ENCODE results near the gene EEF1E1.

EEF1E1 gene
- total RNA-seq = 0.81 to 13.1 (median 6.4) reads per million in 18 experiments

- DNase-seq = peak; percentile 93 to 95
These were observed at the start of gene EEF1E1 for GRCh38 chr6:8102122-8102958. Gene EEF1E1, minus strand, starts transcription at chr6:8102548. Its CDS starts 27 bp downstream, at chr6:8102521.

GRCh38 chr6:8149350-8149749 is 47.0 kb upstream of the EEF1E1 start:
- DNase-seq = no peak

GRCh38 chr6:8143945-8144344 is 41.6 kb upstream of the EEF1E1 start:
- no peak for DNase-seq

GRCh38 chr6:8139451-8139850 is 37.1 kb upstream of the EEF1E1 start:
- no peak for DNase-seq

- no peak for DNase-seq
These were observed 35.2 kb upstream of the EEF1E1 start for GRCh38 chr6:8137529-8137939.

- DNase-seq = no peak
These were observed 32.9 kb upstream of the EEF1E1 start for GRCh38 chr6:8135276-8135675.

- no peak for DNase-seq
These were observed 29.8 kb upstream of the EEF1E1 start for GRCh38 chr6:8132130-8132529.

- DNase-seq = peak; percentile 70 to 75
These were observed 29.0 kb upstream of the EEF1E1 start for GRCh38 chr6:8131265-8131897.

- no peak for DNase-seq
These were observed 28.1 kb upstream of the EEF1E1 start for GRCh38 chr6:8130399-8130798.

GRCh38 chr6:8123236-8123635 is 20.9 kb upstream of the EEF1E1 start:
- no peak for DNase-seq

- DNase-seq = no peak
These were observed 12.6 kb upstream of the EEF1E1 start for GRCh38 chr6:8114956-8115355.

GRCh38 chr6:8113131-8113654 is 10.8 kb upstream of the EEF1E1 start:
- no peak for DNase-seq

- DNase-seq = no peak
These were observed 8.4 kb upstream of the EEF1E1 start for GRCh38 chr6:8110725-8111124.

GRCh38 chr6:8110117-8110721 is 7.9 kb upstream of the EEF1E1 start:
- DNase-seq = no peak

GRCh38 chr6:8108759-8109539 is 6.6 kb upstream of the EEF1E1 start:
- no peak for DNase-seq

GRCh38 chr6:8108031-8108660 is 5.8 kb upstream of the EEF1E1 start:
- DNase-seq = no peak

GRCh38 chr6:8105791-8106190 is 3.4 kb upstream of the EEF1E1 start:
- DNase-seq = no peak

GRCh38 chr6:8103726-8104125 is 1.4 kb upstream of the EEF1E1 start:
- DNase-seq = no peak

- no peak for DNase-seq
These were observed 2.0 kb downstream of the EEF1E1 start for GRCh38 chr6:8100159-8100854.

GRCh38 chr6:8090650-8091049 is 11.7 kb downstream of the EEF1E1 start:
- no peak for DNase-seq

GRCh38 chr6:8088886-8089285 is 13.5 kb downstream of the EEF1E1 start:
- no peak for DNase-seq
